Trophoblast cell (in vitro differentiated cells and primary cell): ENCODE results near the gene CD69.

Experiments
- DNase-seq, 2 donors: peaks; one replicate each; pipeline ENCODE4 v3.0.0-alpha.2; 2016
- H2AFZ ChIP-seq: 2 replicates; pipeline ENCODE4 v1.6.1; 2013; ENCODE audit warnings: low read length, moderate library complexity, mild to moderate bottlenecking; ENCODE audit not compliant: insufficient read depth, poor library complexity
- H2AK5ac ChIP-seq: 2 replicates; pipeline ENCODE4 v1.6.1; 2013; ENCODE audit warnings: mild to moderate bottlenecking, low read length
- H2BK120ac ChIP-seq: 2 replicates; pipeline ENCODE4 v1.6.1; 2013; ENCODE audit warnings: low read length, mild to moderate bottlenecking, moderate library complexity; ENCODE audit not compliant: insufficient read depth, poor library complexity
- H2BK12ac ChIP-seq: 2 replicates; pipeline ENCODE4 v1.6.1; 2013; ENCODE audit warnings: mild to moderate bottlenecking, low read length, moderate library complexity
- H2BK5ac ChIP-seq: 2 replicates; pipeline ENCODE4 v1.6.1; 2013; ENCODE audit warnings: low read length, low read depth, moderate library complexity, mild to moderate bottlenecking; ENCODE audit not compliant: poor library complexity
- H3K14ac ChIP-seq: 2 replicates; pipeline ENCODE4 v1.6.1; 2013; ENCODE audit warnings: mild to moderate bottlenecking, low read length
- H3K18ac ChIP-seq: 2 replicates; pipeline ENCODE4 v1.6.1; 2013; ENCODE audit warnings: mild to moderate bottlenecking, low read length
- H3K23ac ChIP-seq: 2 replicates; pipeline ENCODE4 v1.6.1; 2013; ENCODE audit warnings: low read length
- H3K27ac ChIP-seq: 2 replicates; pipeline ENCODE4 v1.5.1; 2013; ENCODE audit warnings: low read depth, mild to moderate bottlenecking, inconsistent platforms, low read length, moderate library complexity
- H3K27me3 ChIP-seq: 2 replicates; pipeline ENCODE4 v1.6.1; 2013; ENCODE audit warnings: inconsistent platforms, mild to moderate bottlenecking, low read length, moderate library complexity; ENCODE audit not compliant: insufficient read depth
- H3K36me3 ChIP-seq, 2 experiments: 1 replicate in 1 of 2; 2 replicates in 1 of 2; pipeline ENCODE4 v1.6.1; 2013; ENCODE audit warnings: low read length in 2 of 2, mild to moderate bottlenecking in 2 of 2, moderate library complexity in 1 of 2; ENCODE audit not compliant: insufficient read depth in 2 of 2, control insufficient read depth in 1 of 2
- H3K4ac ChIP-seq: 2 replicates; pipeline ENCODE4 v1.6.1; 2013; ENCODE audit warnings: low read depth, mild to moderate bottlenecking, low read length, moderate library complexity
- H3K4me1 ChIP-seq, 2 experiments: 1 replicate in 1 of 2; 2 replicates in 1 of 2; pipeline ENCODE4 v1.6.1; 2013; ENCODE audit warnings: low read length in 2 of 2, mild to moderate bottlenecking in 2 of 2, moderate library complexity in 1 of 2; ENCODE audit not compliant: insufficient read depth in 2 of 2, control insufficient read depth in 1 of 2
- H3K4me2 ChIP-seq: 2 replicates; pipeline ENCODE4 v1.6.1; 2013; ENCODE audit warnings: inconsistent platforms, mild to moderate bottlenecking, low read length, moderate library complexity
- H3K4me3 ChIP-seq: 2 replicates; pipeline ENCODE4 v1.5.1; 2013; ENCODE audit warnings: mild to moderate bottlenecking, low read depth, low read length, inconsistent platforms
- H3K79me1 ChIP-seq: one replicate; pipeline ENCODE4 v1.6.1; 2013; ENCODE audit warnings: low read length
- H3K79me2 ChIP-seq: 2 replicates; pipeline ENCODE4 v1.6.1; 2013; ENCODE audit warnings: low read length, mild to moderate bottlenecking; ENCODE audit not compliant: control insufficient read depth, insufficient read depth, poor library complexity
- H3K9ac ChIP-seq: 2 replicates; pipeline ENCODE4 v1.6.1; 2013; ENCODE audit warnings: mild to moderate bottlenecking, low read length
- H3K9me3 ChIP-seq: 2 replicates; pipeline ENCODE4 v1.6.1; 2013; ENCODE audit warnings: low read depth, mild to moderate bottlenecking, control low read depth, inconsistent platforms, low read length; ENCODE audit not compliant: insufficient read depth
- H4K12ac ChIP-seq: 2 replicates; pipeline ENCODE4 v1.6.1; 2013; ENCODE audit warnings: low read depth, mild to moderate bottlenecking, low read length, moderate library complexity
- H4K8ac ChIP-seq: 2 replicates; pipeline ENCODE4 v1.6.1; 2013; ENCODE audit warnings: low read depth, mild to moderate bottlenecking, low read length, moderate library complexity
- H4K91ac ChIP-seq: one replicate; pipeline ENCODE4 v1.6.1; 2013; ENCODE audit warnings: low read depth, mild to moderate bottlenecking, low read length, moderate library complexity
- WGBS: extraction: QIAGEN DNeasy Blood & Tissue Kit; methylation state at CpG from one replicate; pipeline ENCODE4 v1.1.7; 2013; ENCODE audit warnings: missing lambda C conversion rate; ENCODE audit not compliant: insufficient read length, insufficient coverage; ENCODE audit errors: extremely low coverage; 5-methylcytosine and 5-hydroxymethylcytosine counted together

The CD69 gene

DNA sequence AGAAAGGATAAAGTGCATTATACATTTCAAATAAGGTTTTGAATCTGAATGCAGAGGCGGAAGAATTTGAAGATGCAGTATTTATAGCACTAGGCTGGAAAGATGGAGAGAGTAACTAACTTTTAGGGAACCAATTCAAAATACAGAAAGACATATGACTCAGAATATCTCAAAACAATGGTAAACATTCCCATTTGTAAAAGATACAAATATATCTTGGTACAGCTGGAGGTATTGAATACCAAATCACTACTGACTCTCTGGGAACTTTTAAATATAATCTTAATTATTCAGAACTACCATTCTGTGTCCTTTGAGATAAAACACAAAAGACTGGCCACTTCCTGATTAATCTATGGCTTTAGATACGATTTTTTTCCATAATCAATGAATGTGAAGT lies 5.1 kb downstream of the CD69 start:
- WGBS, result no CpG with 5 or more reads among the region's 2 CpGs
- H2BK120ac ChIP-seq, result no peak overlapping the region
- no peak overlapping the region for H2BK12ac ChIP-seq
- H3K14ac ChIP-seq, result no peak overlapping the region
- no peak overlapping the region for H3K27ac ChIP-seq
- no peak overlapping the region for H2AFZ ChIP-seq
- no peaks in the 10 kb centered on the region for H3K79me2 ChIP-seq
- no peak overlapping the region for H3K4ac ChIP-seq
- H3K9me3 ChIP-seq, result no peaks in the 10 kb centered on the region
- H3K79me1 ChIP-seq, result no peaks in the 10 kb centered on the region
- no peak overlapping the region for H4K91ac ChIP-seq
- no peak for DNase-seq
- H3K9ac ChIP-seq, result no peak overlapping the region
- no peak overlapping the region for H2AK5ac ChIP-seq
- H2BK5ac ChIP-seq, result no peak overlapping the region
- H4K8ac ChIP-seq, result no peak overlapping the region
- no peaks in the 10 kb centered on the region for H3K4me1 ChIP-seq
- H3K36me3 ChIP-seq, result no peaks in the 10 kb centered on the region
- H3K23ac ChIP-seq, result no peak overlapping the region
- no peaks in the 10 kb centered on the region for H3K27me3 ChIP-seq
- no peak overlapping the region for H3K18ac ChIP-seq
- no peak overlapping the region for H3K4me2 ChIP-seq
- H4K12ac ChIP-seq, result no peak overlapping the region
- no peak overlapping the region for H3K4me3 ChIP-seq

DNA sequence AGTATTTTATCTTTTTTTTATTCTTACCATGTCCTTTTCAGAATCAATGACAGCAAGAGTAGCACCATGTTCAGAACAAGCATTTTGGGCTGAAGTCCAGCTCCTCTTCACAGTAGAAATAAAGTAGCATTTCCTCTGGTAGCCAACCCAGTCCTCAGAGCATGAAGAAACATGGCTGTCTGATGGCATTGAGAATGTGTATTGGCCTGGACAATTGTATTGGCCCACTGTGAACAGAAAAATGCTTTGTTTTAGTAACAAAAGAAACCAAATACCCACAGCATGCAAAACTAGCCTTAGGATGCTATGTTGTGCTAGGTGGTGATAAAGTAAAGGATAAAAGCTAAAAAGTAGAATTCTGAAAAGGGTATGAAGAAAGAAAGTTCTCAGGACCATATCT lies 5.7 kb downstream of the CD69 start:
- Histone ChIP-seq H3K36me3 (no peaks in the 10 kb centered on the region), H3K4me2 (no peak overlapping the region), H3K27ac (no peak overlapping the region), H4K91ac (no peak overlapping the region), H3K9me3 (no peaks in the 10 kb centered on the region), H3K4me3 (no peak overlapping the region), H3K9ac (no peak overlapping the region), H3K14ac (no peak overlapping the region), H3K79me1 (no peaks in the 10 kb centered on the region), H2BK12ac (no peak overlapping the region), H3K4me1 (no peaks in the 10 kb centered on the region), H3K4ac (no peak overlapping the region), H3K18ac (no peak overlapping the region), H3K27me3 (no peaks in the 10 kb centered on the region), H3K79me2 (no peaks in the 10 kb centered on the region), H2BK120ac (no peak overlapping the region), H2AFZ (no peak overlapping the region), H3K23ac (no peak overlapping the region), H2AK5ac (no peak overlapping the region), H4K8ac (no peak overlapping the region), H2BK5ac (no peak overlapping the region), H4K12ac (no peak overlapping the region)
- no peak for DNase-seq

DNA sequence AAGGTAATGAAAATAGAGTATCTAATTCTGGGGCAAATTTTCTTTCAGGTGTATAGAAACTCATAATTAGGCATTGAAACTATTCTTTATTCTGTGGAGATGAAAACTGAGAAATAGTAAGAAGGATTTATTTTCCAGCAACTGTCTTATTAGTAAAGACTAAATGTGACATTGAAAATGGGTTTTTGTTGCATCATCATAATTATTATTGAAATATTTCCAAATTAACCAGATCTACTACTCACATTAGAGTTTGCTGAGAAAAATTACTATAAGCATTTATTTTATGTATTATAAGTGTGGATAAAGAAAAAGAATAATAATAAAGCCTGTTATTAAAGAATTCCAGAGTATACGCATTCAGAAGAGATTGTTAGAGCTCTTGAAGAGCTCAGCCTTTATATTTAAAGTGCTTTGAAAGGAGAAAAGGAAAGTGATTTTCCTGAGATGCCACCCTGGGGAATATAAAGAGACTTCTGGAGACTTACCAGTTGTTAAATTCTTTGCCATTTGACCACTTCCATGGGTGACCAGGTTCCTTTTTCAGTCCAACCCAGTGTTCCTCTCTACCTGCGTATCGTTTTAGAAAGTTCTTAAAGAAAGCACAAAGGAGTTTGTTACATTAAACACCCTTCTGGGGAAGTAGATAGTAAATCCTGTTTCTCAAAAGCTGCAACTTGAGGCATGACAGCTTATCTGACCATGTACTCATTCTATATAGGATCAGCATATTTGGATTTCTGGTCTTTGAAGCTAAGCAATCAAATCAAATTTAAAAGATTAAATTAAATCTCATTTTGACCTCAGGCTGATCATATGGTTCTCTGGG lies 6.4 kb downstream of the CD69 start:
- H3K14ac ChIP-seq, result no peak overlapping the region
- no peak overlapping the region for H2BK5ac ChIP-seq
- no peak overlapping the region for H2AFZ ChIP-seq
- H2BK12ac ChIP-seq, result no peak overlapping the region
- no peak overlapping the region for H3K4me2 ChIP-seq
- WGBS, result no CpG with 5 or more reads among the region's 3 CpGs
- no peak overlapping the region for H3K23ac ChIP-seq
- H3K79me2 ChIP-seq, result no peaks in the 10 kb centered on the region
- H3K36me3 ChIP-seq, result no peaks in the 10 kb centered on the region
- no peaks in the 10 kb centered on the region for H3K79me1 ChIP-seq
- H3K9me3 ChIP-seq, result no peaks in the 10 kb centered on the region
- no peak overlapping the region for H3K4me3 ChIP-seq
- no peak overlapping the region for H4K12ac ChIP-seq
- H3K4ac ChIP-seq, result no peak overlapping the region
- no peak overlapping the region for H3K9ac ChIP-seq
- no peaks in the 10 kb centered on the region for H3K27me3 ChIP-seq
- DNase-seq, result no peak
- H3K18ac ChIP-seq, result no peak overlapping the region
- H4K8ac ChIP-seq, result no peak overlapping the region
- H3K4me1 ChIP-seq, result no peaks in the 10 kb centered on the region
- no peak overlapping the region for H3K27ac ChIP-seq
- H4K91ac ChIP-seq, result no peak overlapping the region
- H2AK5ac ChIP-seq, result no peak overlapping the region
- H2BK120ac ChIP-seq, result no peak overlapping the region

DNA sequence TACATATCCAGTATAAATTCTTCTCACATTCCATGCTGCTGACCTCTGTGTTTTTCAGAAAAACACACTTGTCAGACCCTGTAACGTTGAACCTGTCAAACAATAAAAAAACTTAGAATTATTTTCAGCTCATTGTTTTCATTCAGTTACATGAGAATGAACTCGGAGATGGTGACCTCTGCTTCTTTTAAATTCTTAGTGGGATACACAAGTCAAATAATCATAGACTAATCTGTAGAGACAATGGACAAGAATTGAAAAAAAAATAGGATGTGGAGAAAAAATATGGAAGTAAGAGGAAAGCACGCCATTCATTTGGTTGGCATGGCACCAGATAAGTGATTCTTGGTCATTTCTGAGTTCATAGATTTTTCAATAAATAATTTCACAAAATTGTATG lies 7.2 kb downstream of the CD69 start:
- no peak overlapping the region for H2AFZ ChIP-seq
- H2BK5ac ChIP-seq, result no peak overlapping the region
- WGBS, result no CpG with 5 or more reads among the region's 3 CpGs
- H2BK120ac ChIP-seq, result no peak overlapping the region
- H3K4ac ChIP-seq, result no peak overlapping the region
- no peak overlapping the region for H2BK12ac ChIP-seq
- H3K27ac ChIP-seq, result no peak overlapping the region
- no peaks in the 10 kb centered on the region for H3K4me1 ChIP-seq
- H3K9me3 ChIP-seq, result no peaks in the 10 kb centered on the region
- no peak for DNase-seq
- no peaks in the 10 kb centered on the region for H3K27me3 ChIP-seq
- H3K79me2 ChIP-seq, result no peaks in the 10 kb centered on the region
- no peak overlapping the region for H3K18ac ChIP-seq
- no peak overlapping the region for H3K23ac ChIP-seq
- no peak overlapping the region for H4K91ac ChIP-seq
- H3K79me1 ChIP-seq, result no peaks in the 10 kb centered on the region
- H4K8ac ChIP-seq, result no peak overlapping the region
- H3K4me2 ChIP-seq, result no peak overlapping the region
- no peak overlapping the region for H3K9ac ChIP-seq
- H3K4me3 ChIP-seq, result no peak overlapping the region
- no peak overlapping the region for H3K14ac ChIP-seq
- no peak overlapping the region for H4K12ac ChIP-seq
- no peaks in the 10 kb centered on the region for H3K36me3 ChIP-seq
- no peak overlapping the region for H2AK5ac ChIP-seq
